WTC11 (cell line): ENCODE results near the gene COL20A1. TPM values are rescaled to one million over a fixed set of nuclear protein-coding genes. Genes with fewer than 3 reads are reported as not detected.

Experiments used
- ATAC-seq: fragments of 200-7000 bp; cut with Tn5 transposase; 2 replicates; pipeline ENCODE4 v1.10.0; 2021; ENCODE audit warnings: mild to moderate bottlenecking, moderate library complexity
- CTCF ChIA-PET: fragments of 300-600 bp; sonication (Branson Sonifier 250); formaldehyde crosslinking; loops from one replicate; lab custom pipeline; 2021; ENCODE audit warnings: antibody characterized with exemption; lab: Charles Lee
- POLR2A ChIA-PET: fragments of 350-600 bp; sonication (Branson Sonifier 250); formaldehyde crosslinking; loops from one replicate; lab custom pipeline; 2021; ENCODE audit warnings: antibody characterized with exemption; lab: Charles Lee
- DNase-seq: peaks from one replicate; pipeline ENCODE4 v3.0.0; 2021; ENCODE audit warnings: low spot score
- H3K27ac Mint-ChIP-seq: 2 replicates; pipeline ENCODE4 v1.8.0; 2021; ENCODE audit warnings: mixed read lengths
- H3K27me3 Mint-ChIP-seq: 2 replicates; pipeline ENCODE4 v1.8.0; 2021; ENCODE audit warnings: low read depth, mild to moderate bottlenecking, moderate library complexity, mixed read lengths
- H3K36me3 Mint-ChIP-seq: 2 replicates; pipeline ENCODE4 v1.8.0; 2021; ENCODE audit warnings: mixed read lengths
- H3K4me1 Mint-ChIP-seq: 2 replicates; pipeline ENCODE4 v1.8.0; 2022; ENCODE audit warnings: mixed read lengths
- H3K4me3 Mint-ChIP-seq: 2 replicates; pipeline ENCODE4 v1.8.0; 2021; ENCODE audit warnings: mild to moderate bottlenecking, moderate library complexity, mixed read lengths
- H3K9me3 Mint-ChIP-seq: 2 replicates; pipeline ENCODE4 v1.8.0; 2021; ENCODE audit warnings: mixed read lengths
- EMX1 ChIP-seq: fragments of 250-450 bp; sonication (Bioruptor Pico); IDR thresholded peaks from 2 replicates; pipeline ENCODE4 v1.8.0; 2021; ENCODE audit warnings: mild to moderate bottlenecking
- GTF2I ChIP-seq: fragments of 250-450 bp; sonication (Bioruptor Pico); conservative IDR thresholded peaks from 2 replicates; pipeline ENCODE4 v1.4.0; 2021; ENCODE audit warnings: mild to moderate bottlenecking
- JUN ChIP-seq: sonication (generic); formaldehyde crosslinking; IDR thresholded peaks from 2 replicates; pipeline ENCODE4 v1.8.0; 2023; ENCODE audit warnings: mild to moderate bottlenecking, missing genetic modification reagents
- NFYB ChIP-seq: sonication (generic); formaldehyde crosslinking; conservative IDR thresholded peaks from 2 replicates; pipeline ENCODE4 v1.8.0; 2022; ENCODE audit warnings: low read depth, missing genetic modification reagents
- NR2C2 ChIP-seq: sonication (generic); formaldehyde crosslinking; IDR thresholded peaks from 2 replicates; pipeline ENCODE4 v1.8.0; 2022; ENCODE audit warnings: mild to moderate bottlenecking, missing genetic modification reagents
- TCF7 ChIP-seq: sonication (generic); formaldehyde crosslinking; IDR thresholded peaks from 2 replicates; pipeline ENCODE4 v1.8.0; 2022; ENCODE audit warnings: mild to moderate bottlenecking, low read depth, missing genetic modification reagents, moderate library complexity
- TP53 ChIP-seq: sonication (generic); formaldehyde crosslinking; IDR thresholded peaks from 2 replicates; pipeline ENCODE4 v1.8.1; 2023; ENCODE audit warnings: mild to moderate bottlenecking, missing genetic modification reagents
- ZNF263 ChIP-seq: sonication (generic); formaldehyde crosslinking; IDR thresholded peaks from 2 replicates; pipeline ENCODE4 v1.8.1; 2022; ENCODE audit warnings: low read depth, mild to moderate bottlenecking, moderate library complexity, missing genetic modification reagents
- total RNA-seq: library from RNA; stranded (reverse); gene quantifications from 3 replicates; pipeline ENCODE4 v1.2.3, GENCODE V29; 2021
- TF ChIP-seq, protein P1 (sequence below): sonication (generic); formaldehyde crosslinking; IDR thresholded peaks from 2 replicates; pipeline ENCODE4 v1.8.1; 2022; ENCODE audit warnings: mild to moderate bottlenecking, missing genetic modification reagents, moderate library complexity, borderline replicate concordance
- TF ChIP-seq, protein P2 (sequence below): sonication (generic); formaldehyde crosslinking; IDR thresholded peaks from 2 replicates; pipeline ENCODE4 v1.8.0; 2022; ENCODE audit warnings: mild to moderate bottlenecking, missing genetic modification reagents
- TF ChIP-seq, protein P3 (sequence below): sonication (generic); formaldehyde crosslinking; IDR thresholded peaks from 2 replicates; pipeline ENCODE4 v1.8.0; 2023; ENCODE audit warnings: missing genetic modification reagents, mild to moderate bottlenecking, borderline replicate concordance
- TF ChIP-seq, protein P4 (sequence below): sonication (generic); formaldehyde crosslinking; conservative IDR thresholded peaks from 2 replicates; pipeline ENCODE4 v1.8.1; 2023; ENCODE audit warnings: mild to moderate bottlenecking, low read depth, missing genetic modification reagents, moderate library complexity
- TF ChIP-seq, protein P5 (sequence below): sonication (generic); formaldehyde crosslinking; IDR thresholded peaks from 2 replicates; pipeline ENCODE4 v1.8.1; 2023; ENCODE audit warnings: mild to moderate bottlenecking, missing genetic modification reagents
- TF ChIP-seq, protein P6 (sequence below): sonication (generic); formaldehyde crosslinking; IDR thresholded peaks from 2 replicates; pipeline ENCODE4 v1.8.1; 2022; ENCODE audit warnings: missing genetic modification reagents, borderline replicate concordance
- TF ChIP-seq, protein P7 (sequence below): sonication (generic); formaldehyde crosslinking; conservative IDR thresholded peaks from 2 replicates; pipeline ENCODE4 v1.8.1; 2022; ENCODE audit warnings: mild to moderate bottlenecking, missing genetic modification reagents
- TF ChIP-seq, protein P8 (sequence below): sonication (generic); formaldehyde crosslinking; IDR thresholded peaks from 2 replicates; pipeline ENCODE4 v1.8.1; 2022; ENCODE audit warnings: low read depth, missing genetic modification reagents, borderline replicate concordance
- TF ChIP-seq, protein P9 (sequence below): sonication (generic); formaldehyde crosslinking; IDR thresholded peaks from 2 replicates; pipeline ENCODE4 v1.8.1; 2023; ENCODE audit warnings: mild to moderate bottlenecking, missing genetic modification reagents, moderate library complexity

Gene COL20A1
- total RNA-seq, 1 experiment from 2014 or later: 1.3 TPM

DNA sequence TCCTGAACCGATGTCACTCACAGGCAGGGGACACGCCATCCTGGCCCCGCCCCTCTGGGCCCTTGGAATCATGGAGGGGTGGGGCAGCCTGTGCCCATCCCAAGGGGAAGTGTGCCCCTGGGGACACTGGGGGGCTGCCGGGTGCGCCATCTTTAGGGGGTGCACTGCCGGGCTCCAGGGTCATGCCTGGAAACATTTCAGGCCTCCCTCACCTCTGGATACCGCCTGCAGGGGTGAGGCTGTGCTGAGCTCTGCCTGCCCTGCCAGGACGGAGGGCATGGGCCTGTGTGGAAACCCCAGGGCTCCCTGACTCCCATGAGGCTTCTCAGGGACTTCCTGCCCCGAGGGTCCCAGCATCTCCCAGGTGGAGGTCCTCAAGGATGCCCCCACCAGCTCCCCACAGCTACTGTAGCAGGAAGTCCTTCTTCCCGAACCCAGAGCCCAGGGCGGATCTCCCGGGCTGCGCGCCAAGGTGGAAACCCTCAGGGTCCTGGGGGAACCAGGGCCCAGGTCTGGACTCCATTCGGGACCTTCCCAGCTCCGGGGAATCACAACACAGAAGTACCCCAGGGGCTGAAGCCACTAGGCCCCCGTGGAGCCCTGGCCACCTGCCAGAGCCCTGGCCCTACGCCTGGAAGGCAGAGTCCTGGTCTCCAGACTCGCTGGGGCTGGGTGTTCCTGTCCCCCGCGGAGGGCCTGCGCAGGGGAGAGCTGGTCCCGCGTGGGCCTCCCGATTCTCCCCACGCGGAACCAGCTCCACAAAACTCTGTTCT lies 52.5 kb downstream of the COL20A1 start:
- POLR2A ChIA-PET: no interaction called here
- no peaks in the 10 kb centered on the region for H3K4me1 Mint-ChIP-seq
- CTCF ChIA-PET: interaction anchor here (1.0 to 4.0 kb wide), 3 partner anchors 22 to 36 kb away, joined by 3 to 18 read pairs (median 3); no protein-coding TSS in a partner anchor

DNA sequence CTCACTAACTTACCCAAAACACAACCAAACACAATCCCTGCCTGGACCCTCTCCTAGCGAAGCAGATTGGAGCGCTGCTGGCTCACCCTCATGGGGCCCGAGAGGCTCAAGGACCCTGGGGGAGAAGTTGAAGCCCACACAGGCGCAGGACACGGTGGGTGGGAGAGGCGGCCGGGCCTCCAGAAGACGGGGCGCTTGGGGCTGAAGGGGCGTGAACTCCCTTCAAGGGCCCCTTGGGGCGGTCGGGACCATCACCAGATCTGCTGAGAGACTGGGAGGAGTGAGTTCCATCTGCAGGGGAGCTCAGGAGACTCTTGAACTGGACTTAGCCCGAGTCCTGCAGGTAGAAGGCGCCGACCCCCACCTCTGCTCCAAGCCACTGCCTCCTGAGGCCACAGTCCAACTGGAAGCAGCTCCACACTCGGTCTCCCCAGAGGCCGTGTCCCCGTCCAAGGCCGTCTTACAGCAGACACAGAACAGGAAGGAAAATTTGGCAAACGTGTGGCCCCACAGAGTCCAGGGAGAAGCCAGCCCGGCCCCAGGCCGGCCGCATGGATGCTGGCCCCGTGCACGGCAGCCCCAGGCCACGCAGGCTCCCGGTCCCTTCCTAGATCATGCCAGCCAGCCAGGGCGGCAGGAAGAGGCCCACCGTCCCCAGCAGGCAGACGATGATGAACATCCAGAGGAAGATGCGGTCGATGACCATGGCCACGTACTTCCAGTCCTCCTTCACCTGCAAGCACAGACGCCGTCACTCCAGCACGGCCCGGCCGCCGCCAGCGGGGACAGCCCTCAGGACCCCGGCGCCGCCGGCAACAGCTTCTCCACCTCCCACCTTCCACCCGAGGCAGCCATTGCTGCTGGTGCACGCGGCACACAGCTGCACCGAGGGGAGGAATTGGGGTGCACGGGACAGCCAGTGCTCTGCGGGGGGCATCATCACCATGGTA lies 53.4 kb downstream of the COL20A1 start:
- ChIA-PET POLR2A (no interaction called here), CTCF (interaction anchor here (1.2 to 4.0 kb wide), 2 partner anchors 35 to 37 kb away, joined by 3 to 18 read pairs; no protein-coding TSS in a partner anchor)
- Mint-ChIP-seq H3K27me3 (no peaks in the 10 kb centered on the region), H3K27ac (no peak overlapping the region), H3K9me3 (peaks cover 11% of the 10 kb centered on the region), H3K4me1 (no peaks in the 10 kb centered on the region), H3K36me3 (peaks cover 2% of the 10 kb centered on the region; the same call in 1 of the 2 replicates), H3K4me3 (no peak overlapping the region)
- DNase-seq (no peak), ATAC-seq (no peak)
- TF ChIP-seq, protein P1, sequence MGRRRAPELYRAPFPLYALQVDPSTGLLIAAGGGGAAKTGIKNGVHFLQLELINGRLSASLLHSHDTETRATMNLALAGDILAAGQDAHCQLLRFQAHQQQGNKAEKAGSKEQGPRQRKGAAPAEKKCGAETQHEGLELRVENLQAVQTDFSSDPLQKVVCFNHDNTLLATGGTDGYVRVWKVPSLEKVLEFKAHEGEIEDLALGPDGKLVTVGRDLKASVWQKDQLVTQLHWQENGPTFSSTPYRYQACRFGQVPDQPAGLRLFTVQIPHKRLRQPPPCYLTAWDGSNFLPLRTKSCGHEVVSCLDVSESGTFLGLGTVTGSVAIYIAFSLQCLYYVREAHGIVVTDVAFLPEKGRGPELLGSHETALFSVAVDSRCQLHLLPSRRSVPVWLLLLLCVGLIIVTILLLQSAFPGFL (CRISPR knock-in tag): no peak
- TF ChIP-seq TCF7 (CRISPR knock-in tag) (no peak), EMX1 (CRISPR knock-in tag) (no peak), NFYB (CRISPR knock-in tag) (no peak), GTF2I (CRISPR knock-in tag) (no peak)
- TF ChIP-seq, protein P2, sequence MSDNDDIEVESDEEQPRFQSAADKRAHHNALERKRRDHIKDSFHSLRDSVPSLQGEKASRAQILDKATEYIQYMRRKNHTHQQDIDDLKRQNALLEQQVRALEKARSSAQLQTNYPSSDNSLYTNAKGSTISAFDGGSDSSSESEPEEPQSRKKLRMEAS: no peak
- TF ChIP-seq, protein P3, sequence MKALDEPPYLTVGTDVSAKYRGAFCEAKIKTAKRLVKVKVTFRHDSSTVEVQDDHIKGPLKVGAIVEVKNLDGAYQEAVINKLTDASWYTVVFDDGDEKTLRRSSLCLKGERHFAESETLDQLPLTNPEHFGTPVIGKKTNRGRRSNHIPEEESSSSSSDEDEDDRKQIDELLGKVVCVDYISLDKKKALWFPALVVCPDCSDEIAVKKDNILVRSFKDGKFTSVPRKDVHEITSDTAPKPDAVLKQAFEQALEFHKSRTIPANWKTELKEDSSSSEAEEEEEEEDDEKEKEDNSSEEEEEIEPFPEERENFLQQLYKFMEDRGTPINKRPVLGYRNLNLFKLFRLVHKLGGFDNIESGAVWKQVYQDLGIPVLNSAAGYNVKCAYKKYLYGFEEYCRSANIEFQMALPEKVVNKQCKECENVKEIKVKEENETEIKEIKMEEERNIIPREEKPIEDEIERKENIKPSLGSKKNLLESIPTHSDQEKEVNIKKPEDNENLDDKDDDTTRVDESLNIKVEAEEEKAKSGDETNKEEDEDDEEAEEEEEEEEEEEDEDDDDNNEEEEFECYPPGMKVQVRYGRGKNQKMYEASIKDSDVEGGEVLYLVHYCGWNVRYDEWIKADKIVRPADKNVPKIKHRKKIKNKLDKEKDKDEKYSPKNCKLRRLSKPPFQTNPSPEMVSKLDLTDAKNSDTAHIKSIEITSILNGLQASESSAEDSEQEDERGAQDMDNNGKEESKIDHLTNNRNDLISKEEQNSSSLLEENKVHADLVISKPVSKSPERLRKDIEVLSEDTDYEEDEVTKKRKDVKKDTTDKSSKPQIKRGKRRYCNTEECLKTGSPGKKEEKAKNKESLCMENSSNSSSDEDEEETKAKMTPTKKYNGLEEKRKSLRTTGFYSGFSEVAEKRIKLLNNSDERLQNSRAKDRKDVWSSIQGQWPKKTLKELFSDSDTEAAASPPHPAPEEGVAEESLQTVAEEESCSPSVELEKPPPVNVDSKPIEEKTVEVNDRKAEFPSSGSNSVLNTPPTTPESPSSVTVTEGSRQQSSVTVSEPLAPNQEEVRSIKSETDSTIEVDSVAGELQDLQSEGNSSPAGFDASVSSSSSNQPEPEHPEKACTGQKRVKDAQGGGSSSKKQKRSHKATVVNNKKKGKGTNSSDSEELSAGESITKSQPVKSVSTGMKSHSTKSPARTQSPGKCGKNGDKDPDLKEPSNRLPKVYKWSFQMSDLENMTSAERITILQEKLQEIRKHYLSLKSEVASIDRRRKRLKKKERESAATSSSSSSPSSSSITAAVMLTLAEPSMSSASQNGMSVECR: no peak
- TF ChIP-seq, protein P4, sequence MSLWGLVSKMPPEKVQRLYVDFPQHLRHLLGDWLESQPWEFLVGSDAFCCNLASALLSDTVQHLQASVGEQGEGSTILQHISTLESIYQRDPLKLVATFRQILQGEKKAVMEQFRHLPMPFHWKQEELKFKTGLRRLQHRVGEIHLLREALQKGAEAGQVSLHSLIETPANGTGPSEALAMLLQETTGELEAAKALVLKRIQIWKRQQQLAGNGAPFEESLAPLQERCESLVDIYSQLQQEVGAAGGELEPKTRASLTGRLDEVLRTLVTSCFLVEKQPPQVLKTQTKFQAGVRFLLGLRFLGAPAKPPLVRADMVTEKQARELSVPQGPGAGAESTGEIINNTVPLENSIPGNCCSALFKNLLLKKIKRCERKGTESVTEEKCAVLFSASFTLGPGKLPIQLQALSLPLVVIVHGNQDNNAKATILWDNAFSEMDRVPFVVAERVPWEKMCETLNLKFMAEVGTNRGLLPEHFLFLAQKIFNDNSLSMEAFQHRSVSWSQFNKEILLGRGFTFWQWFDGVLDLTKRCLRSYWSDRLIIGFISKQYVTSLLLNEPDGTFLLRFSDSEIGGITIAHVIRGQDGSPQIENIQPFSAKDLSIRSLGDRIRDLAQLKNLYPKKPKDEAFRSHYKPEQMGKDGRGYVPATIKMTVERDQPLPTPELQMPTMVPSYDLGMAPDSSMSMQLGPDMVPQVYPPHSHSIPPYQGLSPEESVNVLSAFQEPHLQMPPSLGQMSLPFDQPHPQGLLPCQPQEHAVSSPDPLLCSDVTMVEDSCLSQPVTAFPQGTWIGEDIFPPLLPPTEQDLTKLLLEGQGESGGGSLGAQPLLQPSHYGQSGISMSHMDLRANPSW (CRISPR knock-in tag): no peak

More for the DNA sequence above, 52.5 kb downstream of the COL20A1 start:
- DNase-seq (no peak), ATAC-seq (no peak)
- H3K27ac Mint-ChIP-seq: no peak overlapping the region
- H3K36me3 Mint-ChIP-seq: peaks cover 2% of the 10 kb centered on the region; the same call in 1 of the 2 replicates
- TF ChIP-seq, protein P5, sequence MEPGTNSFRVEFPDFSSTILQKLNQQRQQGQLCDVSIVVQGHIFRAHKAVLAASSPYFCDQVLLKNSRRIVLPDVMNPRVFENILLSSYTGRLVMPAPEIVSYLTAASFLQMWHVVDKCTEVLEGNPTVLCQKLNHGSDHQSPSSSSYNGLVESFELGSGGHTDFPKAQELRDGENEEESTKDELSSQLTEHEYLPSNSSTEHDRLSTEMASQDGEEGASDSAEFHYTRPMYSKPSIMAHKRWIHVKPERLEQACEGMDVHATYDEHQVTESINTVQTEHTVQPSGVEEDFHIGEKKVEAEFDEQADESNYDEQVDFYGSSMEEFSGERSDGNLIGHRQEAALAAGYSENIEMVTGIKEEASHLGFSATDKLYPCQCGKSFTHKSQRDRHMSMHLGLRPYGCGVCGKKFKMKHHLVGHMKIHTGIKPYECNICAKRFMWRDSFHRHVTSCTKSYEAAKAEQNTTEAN (CRISPR knock-in tag): no peak
- no peak for TF ChIP-seq JUN (CRISPR knock-in tag)
- TF ChIP-seq, protein P6, sequence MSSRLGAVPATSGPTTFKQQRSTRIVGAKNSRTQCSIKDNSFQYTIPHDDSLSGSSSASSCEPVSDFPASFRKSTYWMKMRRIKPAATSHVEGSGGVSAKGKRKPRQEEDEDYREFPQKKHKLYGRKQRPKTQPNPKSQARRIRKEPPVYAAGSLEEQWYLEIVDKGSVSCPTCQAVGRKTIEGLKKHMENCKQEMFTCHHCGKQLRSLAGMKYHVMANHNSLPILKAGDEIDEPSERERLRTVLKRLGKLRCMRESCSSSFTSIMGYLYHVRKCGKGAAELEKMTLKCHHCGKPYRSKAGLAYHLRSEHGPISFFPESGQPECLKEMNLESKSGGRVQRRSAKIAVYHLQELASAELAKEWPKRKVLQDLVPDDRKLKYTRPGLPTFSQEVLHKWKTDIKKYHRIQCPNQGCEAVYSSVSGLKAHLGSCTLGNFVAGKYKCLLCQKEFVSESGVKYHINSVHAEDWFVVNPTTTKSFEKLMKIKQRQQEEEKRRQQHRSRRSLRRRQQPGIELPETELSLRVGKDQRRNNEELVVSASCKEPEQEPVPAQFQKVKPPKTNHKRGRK (CRISPR knock-in tag): no peak
- TF ChIP-seq TP53 (CRISPR knock-in tag): no peak
- TF ChIP-seq, protein P7, sequence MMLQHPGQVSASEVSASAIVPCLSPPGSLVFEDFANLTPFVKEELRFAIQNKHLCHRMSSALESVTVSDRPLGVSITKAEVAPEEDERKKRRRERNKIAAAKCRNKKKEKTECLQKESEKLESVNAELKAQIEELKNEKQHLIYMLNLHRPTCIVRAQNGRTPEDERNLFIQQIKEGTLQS (CRISPR knock-in tag): no peak
- TF ChIP-seq, protein P8, sequence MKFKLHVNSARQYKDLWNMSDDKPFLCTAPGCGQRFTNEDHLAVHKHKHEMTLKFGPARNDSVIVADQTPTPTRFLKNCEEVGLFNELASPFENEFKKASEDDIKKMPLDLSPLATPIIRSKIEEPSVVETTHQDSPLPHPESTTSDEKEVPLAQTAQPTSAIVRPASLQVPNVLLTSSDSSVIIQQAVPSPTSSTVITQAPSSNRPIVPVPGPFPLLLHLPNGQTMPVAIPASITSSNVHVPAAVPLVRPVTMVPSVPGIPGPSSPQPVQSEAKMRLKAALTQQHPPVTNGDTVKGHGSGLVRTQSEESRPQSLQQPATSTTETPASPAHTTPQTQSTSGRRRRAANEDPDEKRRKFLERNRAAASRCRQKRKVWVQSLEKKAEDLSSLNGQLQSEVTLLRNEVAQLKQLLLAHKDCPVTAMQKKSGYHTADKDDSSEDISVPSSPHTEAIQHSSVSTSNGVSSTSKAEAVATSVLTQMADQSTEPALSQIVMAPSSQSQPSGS (CRISPR knock-in tag): no peak
- TF ChIP-seq, protein P9, sequence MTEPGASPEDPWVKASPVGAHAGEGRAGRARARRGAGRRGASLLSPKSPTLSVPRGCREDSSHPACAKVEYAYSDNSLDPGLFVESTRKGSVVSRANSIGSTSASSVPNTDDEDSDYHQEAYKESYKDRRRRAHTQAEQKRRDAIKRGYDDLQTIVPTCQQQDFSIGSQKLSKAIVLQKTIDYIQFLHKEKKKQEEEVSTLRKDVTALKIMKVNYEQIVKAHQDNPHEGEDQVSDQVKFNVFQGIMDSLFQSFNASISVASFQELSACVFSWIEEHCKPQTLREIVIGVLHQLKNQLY (CRISPR knock-in tag): no peak
- TF ChIP-seq NR2C2: no peak
- no peak for TF ChIP-seq ZNF263
- peaks cover 4% of the 10 kb centered on the region for H3K9me3 Mint-ChIP-seq
- no peaks in the 10 kb centered on the region for H3K27me3 Mint-ChIP-seq
- H3K4me3 Mint-ChIP-seq: no peak overlapping the region
